ENCODE data around the gene TAF9B. TPM values are rescaled to one million over a fixed set of nuclear protein-coding genes. Genes with fewer than 3 reads are reported as not detected.

Gene TAF9B
- polyA plus RNA-seq, 1 donor from 2014 or later, result 49.1 TPM

GRCh38 chrX:78102091-78102490, 37.4 kb downstream of the TAF9B start:
- Histone ChIP-seq H3K27me3 (ENCODE audit: insufficient read depth, low read depth, low read length) (no peaks in the 10 kb centered on the region), H3K9ac (ENCODE audit: low read length) (no peak overlapping the region), H4K20me1 (ENCODE audit: insufficient read depth) (no peaks in the 10 kb centered on the region), H3K9me2 (ENCODE audit: insufficient read depth, low read length) (no peaks in the 10 kb centered on the region), H3K4me2 (ENCODE audit: low read length) (no peak overlapping the region), H3K36me3 (ENCODE audit: insufficient read depth, low read length) (no peaks in the 10 kb centered on the region), H3F3A (ENCODE audit: insufficient read depth, low read length, poor library complexity, severe bottlenecking) (no peaks in the 10 kb centered on the region), H3K79me2 (replicated peaks; ENCODE audit: insufficient read depth, low read length) (peaks cover 23% of the 10 kb centered on the region), H3K4me3 (ENCODE audit: low read length) (no peak overlapping the region), H2AFZ (ENCODE audit: low read depth, low read length) (no peak overlapping the region), H3K27ac (ENCODE audit: low read length) (no peak overlapping the region), H3K9me3 (ENCODE audit: low read length) (no peaks in the 10 kb centered on the region)
- TF ChIP-seq RAD21 (conservative IDR thresholded peaks at IDR 0.05) (no peak), POLR2AphosphoS5 (IDR thresholded peaks at IDR 0.05) (no peak), CTCF (IDR thresholded peaks at IDR 0.05; ENCODE audit: poor library complexity, severe bottlenecking) (no peak), REST (IDR thresholded peaks at IDR 0.05; ENCODE audit: borderline replicate concordance) (no peak), MXI1 (conservative IDR thresholded peaks at IDR 0.05; ENCODE audit: poor library complexity, severe bottlenecking) (no peak), SMC3 (conservative IDR thresholded peaks at IDR 0.05; ENCODE audit: poor library complexity) (no peak), TAF1 (IDR thresholded peaks at IDR 0.05; ENCODE audit: low read depth) (no peak)

- H3K4me3 ChIP-seq (ENCODE audit: low read length), result no peak overlapping the region
- H3K9me3 ChIP-seq (ENCODE audit: low read length), result no peaks in the 10 kb centered on the region
- no peak overlapping the region for H3K4me2 ChIP-seq (ENCODE audit: low read length)
- no peaks in the 10 kb centered on the region for H4K20me1 ChIP-seq (ENCODE audit: insufficient read depth)
- no peaks in the 10 kb centered on the region for H3K27me3 ChIP-seq (ENCODE audit: insufficient read depth, low read depth, low read length)
- H3K27ac ChIP-seq (ENCODE audit: low read length), result no peak overlapping the region
- no peaks in the 10 kb centered on the region for H3K36me3 ChIP-seq (ENCODE audit: insufficient read depth, low read length)
- TF ChIP-seq POLR2AphosphoS5 (IDR thresholded peaks at IDR 0.05) (no peak), REST (IDR thresholded peaks at IDR 0.05; ENCODE audit: borderline replicate concordance) (no peak), MXI1 (conservative IDR thresholded peaks at IDR 0.05; ENCODE audit: poor library complexity, severe bottlenecking) (no peak), EP300 (conservative IDR thresholded peaks at IDR 0.05; ENCODE audit: poor library complexity, severe bottlenecking) (no peak), SMC3 (conservative IDR thresholded peaks at IDR 0.05; ENCODE audit: poor library complexity) (no peak), TAF1 (IDR thresholded peaks at IDR 0.05; ENCODE audit: low read depth) (no peak), RAD21 (conservative IDR thresholded peaks at IDR 0.05) (no peak), CTCF (IDR thresholded peaks at IDR 0.05; ENCODE audit: poor library complexity, severe bottlenecking) (no peak), EZH2 (IDR thresholded peaks at IDR 0.05; ENCODE audit: borderline replicate concordance, insufficient read depth, low read length, poor library complexity, severe bottlenecking) (no peak)
- H3K9me2 ChIP-seq (ENCODE audit: insufficient read depth, low read length), result no peaks in the 10 kb centered on the region
- H3K79me2 ChIP-seq (replicated peaks; ENCODE audit: insufficient read depth, low read length), result no peaks in the 10 kb centered on the region
- no peak overlapping the region for H2AFZ ChIP-seq (ENCODE audit: low read depth, low read length)
- no peaks in the 10 kb centered on the region for H3F3A ChIP-seq (ENCODE audit: insufficient read depth, low read length, poor library complexity, severe bottlenecking)
- H3K9ac ChIP-seq (ENCODE audit: low read length), result no peak overlapping the region
These were observed 41.3 kb downstream of the TAF9B start for GRCh38 chrX:78098108-78098507.

Measured in neural cell (in vitro differentiated cells).